ENCODE results near the gene LYPD6B.

GRCh38 chr2:149170911-149171310, 132.4 kb downstream of the LYPD6B start:
- TF ChIP-seq, protein P1, sequence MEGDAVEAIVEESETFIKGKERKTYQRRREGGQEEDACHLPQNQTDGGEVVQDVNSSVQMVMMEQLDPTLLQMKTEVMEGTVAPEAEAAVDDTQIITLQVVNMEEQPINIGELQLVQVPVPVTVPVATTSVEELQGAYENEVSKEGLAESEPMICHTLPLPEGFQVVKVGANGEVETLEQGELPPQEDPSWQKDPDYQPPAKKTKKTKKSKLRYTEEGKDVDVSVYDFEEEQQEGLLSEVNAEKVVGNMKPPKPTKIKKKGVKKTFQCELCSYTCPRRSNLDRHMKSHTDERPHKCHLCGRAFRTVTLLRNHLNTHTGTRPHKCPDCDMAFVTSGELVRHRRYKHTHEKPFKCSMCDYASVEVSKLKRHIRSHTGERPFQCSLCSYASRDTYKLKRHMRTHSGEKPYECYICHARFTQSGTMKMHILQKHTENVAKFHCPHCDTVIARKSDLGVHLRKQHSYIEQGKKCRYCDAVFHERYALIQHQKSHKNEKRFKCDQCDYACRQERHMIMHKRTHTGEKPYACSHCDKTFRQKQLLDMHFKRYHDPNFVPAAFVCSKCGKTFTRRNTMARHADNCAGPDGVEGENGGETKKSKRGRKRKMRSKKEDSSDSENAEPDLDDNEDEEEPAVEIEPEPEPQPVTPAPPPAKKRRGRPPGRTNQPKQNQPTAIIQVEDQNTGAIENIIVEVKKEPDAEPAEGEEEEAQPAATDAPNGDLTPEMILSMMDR (IDR thresholded peaks at IDR 0.05): no peak
- no peak for TF ChIP-seq POLR2A (IDR thresholded peaks at IDR 0.05)
